ENCODE data around the gene MC5R.

GRCh38 chr18:13809043-13809430 is 14.9 kb upstream of the MC5R start:
- TF ChIP-seq EZH2phosphoT487 (IDR thresholded peaks at IDR 0.05) = no peak
- no peak for TF ChIP-seq CTCF (IDR thresholded peaks at IDR 0.05)

Measured in neural progenitor cell (in vitro differentiated cells).